ENCODE results near the gene JDP2.

JDP2 gene, protein sequence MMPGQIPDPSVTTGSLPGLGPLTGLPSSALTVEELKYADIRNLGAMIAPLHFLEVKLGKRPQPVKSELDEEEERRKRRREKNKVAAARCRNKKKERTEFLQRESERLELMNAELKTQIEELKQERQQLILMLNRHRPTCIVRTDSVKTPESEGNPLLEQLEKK

DNA sequence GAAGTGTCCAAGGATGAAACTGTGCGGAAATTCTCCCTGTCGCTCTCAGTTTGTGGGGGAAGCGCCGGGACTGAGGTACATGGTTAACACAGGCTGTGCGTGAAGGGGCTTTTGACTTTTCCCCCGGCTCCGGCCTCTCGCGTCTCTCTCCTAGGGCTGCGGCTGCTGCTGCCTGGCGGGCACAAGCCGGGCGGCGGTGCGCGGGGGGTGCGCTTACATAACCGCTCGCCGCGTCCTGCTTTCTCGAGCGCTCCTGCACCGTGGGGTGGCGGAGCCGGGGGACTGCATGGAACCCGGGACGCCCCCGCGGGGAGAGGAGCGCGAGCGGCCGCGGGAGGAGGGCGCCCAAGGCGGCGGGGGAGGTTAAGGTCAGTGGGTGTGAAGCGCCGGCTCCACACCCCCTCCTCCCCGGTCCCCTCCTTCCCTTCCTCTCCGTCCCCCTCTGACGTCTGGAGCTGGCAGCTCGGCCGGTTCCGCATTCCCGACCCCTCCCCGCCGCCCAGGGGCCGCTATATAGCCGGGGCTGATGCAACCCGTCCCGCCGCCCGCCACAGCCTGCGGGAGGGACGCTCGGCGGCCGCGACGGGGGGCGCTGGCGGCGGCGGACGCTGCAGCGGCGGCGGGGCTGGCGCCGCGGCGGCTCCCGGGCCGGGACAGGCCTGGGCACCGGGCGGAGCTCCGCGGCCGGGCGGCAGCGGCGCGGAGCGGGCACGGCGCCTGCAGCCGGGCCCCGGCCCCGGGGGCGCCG lies at the start of gene JDP2:
Gene JDP2, plus strand, starts transcription at position 541 of the 748 bp plus-strand sequence. CDS start 9,899 bp downstream, outside the sequence.
- DNase-seq, result peak; percentile 84

GRCh38 chr14:75379246-75379929 lies 48.4 kb upstream of the JDP2 start:
- no peak for DNase-seq

DNA sequence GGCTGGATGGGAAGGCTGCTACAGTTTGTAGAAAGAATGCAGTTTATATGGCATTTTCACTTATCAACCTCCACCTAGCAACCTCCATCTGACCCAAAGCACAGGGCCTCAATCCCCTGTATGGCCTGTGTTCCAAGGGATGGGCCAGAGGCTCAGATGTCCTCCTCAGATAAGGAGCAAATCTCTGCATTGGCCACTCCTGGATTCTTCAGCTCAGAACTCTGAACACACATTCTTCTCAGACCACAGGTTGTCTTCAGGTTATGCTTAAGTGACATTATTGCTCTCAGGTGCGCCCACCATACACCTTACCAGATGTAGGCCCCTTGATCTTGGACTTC lies 47.9 kb upstream of the JDP2 start:
- DNase-seq, result no peak

GRCh38 chr14:75380656-75381055 lies 47.2 kb upstream of the JDP2 start:
- DNase-seq, result no peak

DNA sequence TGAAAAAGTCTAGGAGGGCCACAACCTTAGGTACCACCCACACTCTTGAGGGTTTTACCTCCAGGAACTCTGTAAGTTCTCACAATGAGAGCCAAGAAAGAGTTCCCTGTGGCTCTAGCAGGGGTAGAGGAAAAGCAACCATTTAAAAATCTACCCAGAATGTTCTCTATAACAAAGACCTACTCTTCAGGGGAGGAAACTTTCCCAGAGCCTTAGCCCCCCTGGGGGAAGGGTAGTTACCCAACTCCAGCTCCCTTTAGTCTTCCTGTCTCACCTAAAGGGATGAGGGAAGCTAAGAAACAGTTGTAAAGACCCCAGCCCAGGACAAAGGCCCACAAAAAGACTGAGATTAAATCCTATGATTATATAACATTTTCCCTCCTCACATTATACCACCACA lies 46.2 kb upstream of the JDP2 start:
- DNase-seq, result no peak

DNA sequence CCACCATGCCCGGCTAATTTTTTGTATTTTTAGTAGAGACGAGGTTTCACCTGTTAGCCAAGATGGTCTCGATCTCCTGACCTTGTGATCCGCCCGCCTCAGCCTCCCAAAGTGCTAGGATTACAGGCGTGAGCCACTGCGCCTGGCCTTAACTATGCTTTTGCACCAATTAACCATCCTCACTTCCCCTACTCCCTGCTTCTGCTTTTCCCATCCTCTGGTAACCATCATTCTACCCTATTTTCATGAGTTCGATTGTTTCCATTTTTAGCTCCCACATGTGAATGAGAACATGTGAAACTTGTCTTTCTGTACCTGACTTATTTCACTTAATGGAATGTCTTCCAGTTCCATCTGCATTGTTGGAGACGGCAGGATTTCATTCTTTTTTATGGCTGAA lies 44.6 kb upstream of the JDP2 start:
- peak; percentile 50 for DNase-seq

DNA sequence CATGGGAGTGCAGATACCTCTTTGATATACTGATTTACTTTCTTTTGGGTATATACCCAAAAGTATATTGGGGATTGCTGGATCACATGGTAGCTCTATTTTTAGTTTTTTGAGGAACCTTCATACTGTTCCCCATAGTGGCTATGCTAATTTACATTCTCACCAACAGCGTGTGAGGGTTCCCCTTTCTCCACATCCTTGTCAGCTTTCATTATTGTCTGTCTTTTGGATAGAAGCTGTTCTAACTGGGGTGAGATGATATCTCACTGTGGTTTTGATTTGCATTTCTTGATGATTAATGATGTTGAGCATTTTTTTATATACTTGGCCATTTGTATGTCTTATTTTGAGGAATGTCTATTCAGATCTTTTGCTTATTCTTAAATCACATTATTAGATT lies 44.1 kb upstream of the JDP2 start:
- DNase-seq, result peak; percentile 82

DNA sequence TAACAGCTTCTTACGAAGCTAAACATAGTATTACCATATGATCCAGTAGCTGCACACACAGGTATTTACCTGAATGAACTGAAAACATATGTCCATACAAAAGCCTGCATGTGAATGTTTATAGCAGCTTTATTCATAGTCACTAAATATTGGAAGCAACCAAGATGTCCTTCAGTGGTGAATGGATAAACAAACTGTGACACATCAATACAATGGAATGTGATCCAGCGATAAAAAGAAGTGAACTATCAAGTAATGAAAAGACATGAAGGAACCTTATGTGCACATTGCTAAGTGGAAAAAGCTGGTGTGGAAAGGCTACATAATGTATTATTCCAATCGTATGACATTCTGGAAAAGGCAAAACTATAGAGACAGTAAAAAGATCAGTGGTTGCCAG lies 38.1 kb upstream of the JDP2 start:
- no peak for DNase-seq

GRCh38 chr14:75390183-75390582 lies 37.6 kb upstream of the JDP2 start:
- no peak for DNase-seq

DNA sequence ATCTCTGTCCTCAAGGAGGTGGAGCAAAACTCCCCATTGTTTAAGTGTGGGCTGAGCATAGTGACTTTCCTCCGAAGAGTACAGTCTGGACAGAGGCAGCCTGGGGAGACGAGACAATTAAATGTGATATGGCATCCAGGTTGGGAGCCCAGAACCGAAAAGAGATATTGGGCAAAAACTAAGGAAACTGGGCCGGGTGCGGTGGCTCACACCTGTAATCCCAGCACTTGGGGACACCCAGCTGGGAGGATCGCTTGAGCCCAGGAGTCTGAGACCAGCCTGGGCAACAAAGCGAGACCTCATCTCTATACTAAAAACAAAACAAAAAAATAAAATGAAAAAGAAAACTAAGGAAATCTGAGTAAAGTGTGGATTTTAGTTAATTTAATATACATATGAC lies 35.9 kb upstream of the JDP2 start:
- no peak for DNase-seq

GRCh38 chr14:75392686-75393641 lies 34.9 kb upstream of the JDP2 start:
- DNase-seq, result no peak

GRCh38 chr14:75393794-75394193 lies 34.0 kb upstream of the JDP2 start:
- no peak for DNase-seq

GRCh38 chr14:75395862-75396261 lies 32.0 kb upstream of the JDP2 start:
- DNase-seq, result no peak

DNA sequence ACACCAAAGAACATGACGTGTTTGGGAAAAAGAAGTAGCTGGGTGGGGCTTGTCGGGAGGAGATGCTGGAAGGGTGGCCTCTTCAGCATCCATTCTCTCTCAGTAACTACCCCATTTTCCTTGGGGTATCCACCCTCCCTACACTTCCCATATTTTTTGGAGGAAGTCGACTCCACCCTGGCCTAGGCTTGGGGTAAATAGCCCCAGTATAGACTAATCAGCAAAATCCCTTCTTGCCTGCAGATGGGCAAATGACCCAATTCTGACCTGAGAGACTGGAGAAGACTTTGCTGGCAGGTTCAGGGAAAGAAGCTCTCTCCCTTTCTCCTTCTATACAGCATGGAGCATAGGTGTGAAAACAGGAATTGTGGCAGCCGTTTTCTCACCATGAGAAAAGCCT lies 28.5 kb upstream of the JDP2 start:
- no peak for DNase-seq

DNA sequence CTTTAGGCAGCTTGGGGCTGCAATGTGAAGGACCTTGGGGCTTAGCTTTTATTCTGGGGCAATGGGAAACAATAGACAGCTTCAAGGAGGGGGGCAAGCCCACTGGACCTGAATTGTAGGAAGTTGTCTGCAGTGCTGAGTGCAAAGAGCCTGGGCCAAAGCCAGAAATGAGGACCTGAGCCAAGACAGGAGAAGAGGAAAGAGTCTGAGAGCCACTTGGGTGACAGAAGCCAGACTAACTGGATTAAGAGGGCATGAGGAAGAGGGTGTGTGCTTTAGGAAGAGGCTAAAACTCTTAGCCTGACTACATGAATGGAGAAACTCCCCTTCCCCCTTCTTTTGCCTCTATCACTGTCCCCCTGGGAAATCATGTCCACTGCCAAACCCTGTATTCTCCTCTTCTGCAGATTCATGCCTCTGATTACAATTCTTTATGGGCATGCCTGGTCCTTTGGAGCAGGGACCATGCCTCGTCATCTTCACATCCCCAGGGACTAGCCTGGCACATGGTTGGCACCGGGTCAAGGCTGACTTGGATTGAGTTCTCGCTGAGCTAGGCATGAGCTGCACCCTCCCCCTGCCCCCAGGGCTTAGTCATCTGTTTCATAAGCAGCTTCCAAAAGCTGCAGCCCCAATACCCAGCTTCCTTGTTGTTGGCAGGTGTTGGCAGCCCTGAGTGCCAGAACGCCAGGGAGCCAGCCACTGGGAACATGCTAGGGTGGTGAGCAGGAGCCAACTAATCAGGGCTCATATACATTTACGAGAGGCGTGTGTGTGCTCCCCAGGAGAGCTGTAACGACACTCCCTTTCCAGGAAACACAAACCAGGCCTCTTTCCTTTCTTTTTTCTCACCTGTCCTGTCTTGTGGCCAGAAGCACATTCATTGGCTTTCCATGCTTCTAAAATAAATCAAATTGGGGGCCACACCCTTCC lies 27.7 kb upstream of the JDP2 start:
- DNase-seq, result peak; percentile 45

DNA sequence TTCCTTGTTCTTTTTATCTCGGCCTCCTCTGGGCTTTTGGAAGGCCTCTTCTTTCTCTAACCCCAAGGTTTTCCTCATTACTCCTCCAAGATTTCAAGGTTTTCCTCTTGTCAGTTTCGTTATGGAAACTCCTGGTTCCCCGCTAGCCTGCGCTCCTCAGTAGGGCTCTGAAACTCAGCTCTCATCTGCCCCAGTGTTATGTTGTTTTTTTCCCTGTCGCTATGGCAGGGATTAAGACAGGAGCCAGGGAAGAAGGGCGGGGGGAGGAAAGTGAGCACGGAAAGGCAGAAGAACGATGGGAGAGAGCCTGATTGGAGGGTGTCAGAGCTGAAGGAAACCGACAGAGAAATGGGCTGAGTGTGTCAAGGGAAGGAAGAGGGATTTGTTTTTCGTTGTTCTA lies 26.5 kb upstream of the JDP2 start:
- DNase-seq, result no peak

- no peak for DNase-seq
Observed at GRCh38 chr14:75402867-75403413, 24.9 kb upstream of the JDP2 start.

DNA sequence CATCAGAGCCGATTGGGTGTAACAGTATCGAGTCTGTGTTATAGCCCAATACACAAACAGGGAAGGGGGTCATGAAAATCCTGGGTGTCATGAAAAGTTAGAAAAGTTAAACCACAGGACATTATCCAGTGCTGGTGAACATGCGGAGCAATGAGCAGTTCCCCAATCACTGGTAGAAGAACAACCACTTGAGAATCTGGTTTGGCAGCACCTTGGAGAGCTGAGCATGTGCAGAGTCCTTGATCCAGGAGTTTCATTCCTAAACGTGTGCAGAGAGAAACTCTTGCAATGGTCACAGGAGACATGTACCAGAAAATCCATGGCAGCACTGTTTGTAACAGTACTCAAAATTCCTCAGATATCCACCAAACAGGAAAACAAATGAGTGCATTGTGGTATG lies 23.0 kb upstream of the JDP2 start:
- DNase-seq, result no peak

DNA sequence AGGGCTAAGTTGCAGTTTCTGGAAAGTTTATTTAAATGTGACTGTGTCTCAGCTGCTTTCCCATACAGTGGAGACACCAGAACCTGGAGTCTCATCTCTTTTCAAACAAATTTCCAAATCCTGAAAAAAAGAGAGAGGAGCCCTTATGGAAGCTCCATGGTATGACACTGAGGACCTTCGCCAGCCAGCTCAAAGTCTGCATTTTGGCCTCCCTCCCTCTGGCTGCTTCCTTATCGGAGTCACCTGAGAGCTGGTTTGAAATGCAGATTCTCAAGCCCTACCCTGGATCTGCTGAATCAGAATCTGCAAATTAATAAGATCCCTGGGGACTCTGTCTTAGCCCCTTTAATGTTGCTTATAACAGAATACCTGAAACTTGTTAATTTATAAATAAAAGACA lies 21.7 kb upstream of the JDP2 start:
- no peak for DNase-seq

DNA sequence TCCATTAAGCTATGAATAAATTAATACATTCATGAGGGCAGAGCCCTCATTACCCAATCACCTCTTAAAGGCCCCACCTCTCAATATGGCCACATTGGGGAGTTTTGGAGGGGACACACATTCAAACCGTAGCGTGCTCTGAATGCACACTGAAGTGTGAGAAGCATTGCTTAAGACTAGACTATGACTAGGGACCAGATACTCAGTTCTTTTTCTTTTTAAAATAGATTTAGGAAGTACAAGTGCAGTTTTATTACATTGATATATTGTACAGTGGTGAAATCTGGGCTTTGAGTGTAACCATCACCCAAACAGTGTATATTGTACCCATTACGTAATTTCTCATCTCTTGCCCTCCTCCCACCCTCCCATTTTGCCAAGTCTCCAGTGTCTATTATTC lies 21.0 kb upstream of the JDP2 start:
- peak; percentile 71 for DNase-seq

DNA sequence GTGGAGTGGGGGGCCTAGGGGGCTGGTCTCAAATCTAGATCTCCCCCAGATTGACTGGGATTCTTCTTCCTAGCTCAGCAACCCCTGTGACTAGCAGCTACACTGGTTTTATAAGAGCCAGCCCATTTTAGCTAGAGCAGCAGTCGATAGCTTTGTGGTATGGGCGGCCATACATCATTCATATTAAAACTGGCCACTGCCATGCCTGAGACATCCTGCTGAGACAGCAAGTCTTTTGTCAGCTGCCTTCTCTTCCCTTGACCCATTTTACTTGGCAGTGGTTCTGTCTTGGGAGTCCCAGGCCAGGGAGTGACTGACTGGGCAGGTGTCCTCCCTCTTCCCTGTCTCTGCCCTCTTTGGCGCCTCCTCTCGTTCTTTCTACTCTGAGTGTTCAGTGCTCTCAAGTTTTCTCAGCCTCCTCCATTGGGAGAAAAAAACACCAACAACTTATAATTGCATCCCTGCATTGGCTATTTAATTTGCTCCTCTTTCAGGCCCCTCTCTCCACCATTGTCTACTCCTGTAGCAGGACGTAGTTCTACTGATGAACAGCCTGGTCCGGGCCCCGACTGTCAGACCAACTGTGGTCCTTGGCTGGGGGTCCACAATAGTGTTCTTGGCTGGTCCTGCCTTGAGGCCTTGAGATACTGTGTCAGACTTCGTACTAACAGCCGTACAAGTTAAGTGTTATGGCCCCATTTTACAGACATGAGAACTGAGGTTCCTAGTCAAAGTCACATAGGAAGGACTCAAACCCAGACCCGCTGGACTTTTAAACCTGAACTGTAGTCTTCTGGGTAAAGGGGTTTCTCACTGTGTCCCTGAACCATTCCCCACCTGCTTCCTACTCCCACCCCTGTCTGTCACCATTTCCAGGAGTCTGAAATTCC lies 18.3 kb upstream of the JDP2 start:
- no peak for DNase-seq

Measured in inflammatory macrophage treated with lipopolysaccharide for 4 hours (primary cell).